ENCODE measurements around the gene COL28A1.

The COL28A1 gene

DNA sequence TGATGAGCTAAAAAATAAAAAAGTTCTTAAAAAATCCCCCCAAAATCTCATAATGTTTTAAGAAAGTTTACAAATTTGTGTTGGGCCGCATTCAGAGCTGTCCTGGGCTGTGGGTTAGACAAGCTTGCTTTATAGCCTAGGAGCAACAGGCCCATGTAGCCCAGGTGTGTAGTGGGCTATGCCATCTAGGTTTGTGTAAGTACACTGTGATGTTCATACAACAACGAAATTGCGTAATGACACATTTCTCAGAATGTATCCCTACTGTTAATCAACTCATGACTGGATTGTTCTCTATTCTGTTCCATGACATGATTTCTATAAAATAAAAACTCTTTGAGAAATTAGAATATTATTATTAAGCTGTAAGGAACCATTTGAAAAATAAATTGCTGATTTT is 44.0 kb upstream of the COL28A1 start:
- Histone ChIP-seq H3K27me3 (no peaks in the 10 kb centered on the region), H3K27ac (no peak overlapping the region)
- TF ChIP-seq, protein P1, sequence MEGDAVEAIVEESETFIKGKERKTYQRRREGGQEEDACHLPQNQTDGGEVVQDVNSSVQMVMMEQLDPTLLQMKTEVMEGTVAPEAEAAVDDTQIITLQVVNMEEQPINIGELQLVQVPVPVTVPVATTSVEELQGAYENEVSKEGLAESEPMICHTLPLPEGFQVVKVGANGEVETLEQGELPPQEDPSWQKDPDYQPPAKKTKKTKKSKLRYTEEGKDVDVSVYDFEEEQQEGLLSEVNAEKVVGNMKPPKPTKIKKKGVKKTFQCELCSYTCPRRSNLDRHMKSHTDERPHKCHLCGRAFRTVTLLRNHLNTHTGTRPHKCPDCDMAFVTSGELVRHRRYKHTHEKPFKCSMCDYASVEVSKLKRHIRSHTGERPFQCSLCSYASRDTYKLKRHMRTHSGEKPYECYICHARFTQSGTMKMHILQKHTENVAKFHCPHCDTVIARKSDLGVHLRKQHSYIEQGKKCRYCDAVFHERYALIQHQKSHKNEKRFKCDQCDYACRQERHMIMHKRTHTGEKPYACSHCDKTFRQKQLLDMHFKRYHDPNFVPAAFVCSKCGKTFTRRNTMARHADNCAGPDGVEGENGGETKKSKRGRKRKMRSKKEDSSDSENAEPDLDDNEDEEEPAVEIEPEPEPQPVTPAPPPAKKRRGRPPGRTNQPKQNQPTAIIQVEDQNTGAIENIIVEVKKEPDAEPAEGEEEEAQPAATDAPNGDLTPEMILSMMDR (IDR thresholded peaks at IDR 0.05), result no peak

DNA sequence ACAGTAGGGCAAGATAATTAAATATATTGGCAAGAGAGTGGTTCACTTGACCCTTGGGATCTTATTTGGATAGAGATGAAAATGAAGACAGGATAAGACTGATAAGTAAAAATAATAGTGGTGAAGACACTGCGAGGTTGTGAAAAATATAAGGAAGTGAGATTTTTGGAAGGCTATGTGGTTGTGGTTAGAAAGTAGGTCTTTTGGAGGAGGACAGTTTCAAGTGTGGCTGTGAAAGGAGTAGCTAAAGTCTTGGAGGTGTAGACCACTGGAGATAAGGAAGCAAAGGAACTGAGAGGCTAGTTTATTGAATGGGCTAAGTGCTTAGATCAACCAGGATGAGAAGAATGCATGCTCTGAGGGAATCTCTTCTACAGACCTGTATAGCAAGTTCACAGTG is 42.2 kb upstream of the COL28A1 start:
- Histone ChIP-seq H3K4me3 (ENCODE audit: low read depth in 1 of 2, low read length in 1 of 2) (no peak overlapping the region), H3K27ac (no peak overlapping the region), H3K4me1 (ENCODE audit: control insufficient read depth in 1 of 2, insufficient read depth in 1 of 2, low read depth in 1 of 2, low read length in 1 of 2) (peaks cover 11 to 12% of the 10 kb centered on the region in 2 experiments), H3K9me3 (no peaks in the 10 kb centered on the region), H3K36me3 (peaks cover 10% of the 10 kb centered on the region), H3K27me3 (no peaks in the 10 kb centered on the region)
- TF ChIP-seq, protein P1 (IDR thresholded peaks at IDR 0.05), result no peak

More for the DNA sequence above, 44.0 kb upstream of the COL28A1 start:
- Histone ChIP-seq H3K36me3 (peaks cover 15% of the 10 kb centered on the region), H3K9me3 (no peaks in the 10 kb centered on the region), H3K4me3 (ENCODE audit: low read depth in 1 of 2, low read length in 1 of 2) (no peak overlapping the region), H3K4me1 (ENCODE audit: control insufficient read depth in 1 of 2, insufficient read depth in 1 of 2, low read depth in 1 of 2, low read length in 1 of 2) (peaks cover 11 to 12% of the 10 kb centered on the region in 2 experiments)

DNA sequence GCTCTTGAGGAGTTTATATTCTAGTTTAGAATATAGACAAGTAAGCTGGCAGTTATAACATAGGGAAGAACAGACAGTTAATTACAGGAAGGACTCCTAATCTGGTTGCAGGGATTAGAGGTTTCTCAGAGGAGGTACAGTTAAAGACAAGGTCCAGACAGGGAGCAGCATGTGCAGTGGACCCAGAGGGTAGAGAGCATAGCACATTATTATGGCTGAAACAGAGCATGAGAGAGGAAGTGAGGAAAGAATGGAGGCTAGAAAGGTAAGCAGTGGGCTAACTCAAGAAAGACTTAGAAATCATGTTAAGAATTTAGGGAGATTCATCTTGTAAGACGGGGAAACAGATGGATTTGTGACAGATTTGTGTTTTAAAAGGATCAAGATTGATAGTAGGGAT is 40.7 kb upstream of the COL28A1 start:
- H3K27me3 ChIP-seq, result no peaks in the 10 kb centered on the region
- TF ChIP-seq, protein P1 (IDR thresholded peaks at IDR 0.05), result no peak
- no peak overlapping the region for H3K27ac ChIP-seq
- H3K4me1 ChIP-seq (ENCODE audit: control insufficient read depth in 1 of 2, insufficient read depth in 1 of 2, low read depth in 1 of 2, low read length in 1 of 2), result peaks cover 11 to 12% of the 10 kb centered on the region in 2 experiments
- H3K9me3 ChIP-seq, result no peaks in the 10 kb centered on the region
- H3K36me3 ChIP-seq, result peaks cover 12% of the 10 kb centered on the region
- H3K4me3 ChIP-seq (ENCODE audit: low read depth in 1 of 2, low read length in 1 of 2), result no peak overlapping the region

DNA sequence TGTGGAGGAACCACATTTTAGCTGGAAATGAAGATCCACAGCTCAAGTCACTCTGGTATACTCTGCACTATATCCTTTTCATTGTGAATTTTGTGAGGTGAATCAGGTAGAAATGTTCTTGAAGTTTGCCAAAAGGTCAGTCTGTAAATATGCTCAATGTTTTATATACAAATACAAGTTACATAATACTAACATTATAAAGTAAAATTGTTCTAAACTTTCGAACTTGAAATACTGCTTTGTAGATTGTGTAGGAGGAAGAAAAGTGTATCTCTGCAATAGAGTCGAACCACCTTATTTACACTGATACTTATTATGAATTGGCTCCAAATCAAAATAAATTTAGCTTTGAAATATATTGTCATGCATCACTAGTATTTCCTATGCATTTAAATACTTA is 38.0 kb upstream of the COL28A1 start:
- Histone ChIP-seq H3K36me3 (peaks cover 6% of the 10 kb centered on the region), H3K9me3 (no peaks in the 10 kb centered on the region), H3K27ac (no peak overlapping the region), H3K4me3 (ENCODE audit: low read depth in 1 of 2, low read length in 1 of 2) (no peak overlapping the region), H3K27me3 (no peaks in the 10 kb centered on the region), H3K4me1 (ENCODE audit: control insufficient read depth in 1 of 2, insufficient read depth in 1 of 2, low read depth in 1 of 2, low read length in 1 of 2) (peaks cover 22 to 28% of the 10 kb centered on the region in 2 experiments)
- TF ChIP-seq, protein P1 (IDR thresholded peaks at IDR 0.05), result no peak

DNA sequence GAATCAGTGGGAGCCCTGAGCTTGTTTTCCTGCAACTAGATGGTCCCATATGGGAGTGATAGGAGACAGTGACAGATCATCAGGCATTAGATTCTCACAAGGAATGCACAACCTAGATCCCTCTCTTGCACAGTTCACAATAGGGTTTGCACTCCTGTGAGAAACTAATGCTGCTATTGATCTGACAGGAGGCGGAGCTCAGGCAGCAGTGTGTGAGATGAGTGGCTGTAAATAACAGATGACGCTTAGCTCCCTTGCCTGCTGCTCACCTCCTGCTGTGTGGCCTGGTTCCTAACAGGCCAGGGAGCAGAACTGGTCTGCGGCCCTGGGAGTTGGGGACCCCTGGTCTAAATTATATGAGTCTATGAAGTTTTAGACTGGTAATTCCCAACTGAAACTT is 34.9 kb upstream of the COL28A1 start:
- TF ChIP-seq, protein P1 (IDR thresholded peaks at IDR 0.05), result no peak
- no peaks in the 10 kb centered on the region for H3K9me3 ChIP-seq
- H3K36me3 ChIP-seq, result peaks cover 6% of the 10 kb centered on the region
- H3K4me1 ChIP-seq (ENCODE audit: control insufficient read depth in 1 of 2, insufficient read depth in 1 of 2, low read depth in 1 of 2, low read length in 1 of 2), result peaks cover 37 to 41% of the 10 kb centered on the region in 2 experiments
- H3K27ac ChIP-seq, result no peak overlapping the region
- H3K27me3 ChIP-seq, result no peaks in the 10 kb centered on the region
- no peak overlapping the region for H3K4me3 ChIP-seq (ENCODE audit: low read depth in 1 of 2, low read length in 1 of 2)

DNA sequence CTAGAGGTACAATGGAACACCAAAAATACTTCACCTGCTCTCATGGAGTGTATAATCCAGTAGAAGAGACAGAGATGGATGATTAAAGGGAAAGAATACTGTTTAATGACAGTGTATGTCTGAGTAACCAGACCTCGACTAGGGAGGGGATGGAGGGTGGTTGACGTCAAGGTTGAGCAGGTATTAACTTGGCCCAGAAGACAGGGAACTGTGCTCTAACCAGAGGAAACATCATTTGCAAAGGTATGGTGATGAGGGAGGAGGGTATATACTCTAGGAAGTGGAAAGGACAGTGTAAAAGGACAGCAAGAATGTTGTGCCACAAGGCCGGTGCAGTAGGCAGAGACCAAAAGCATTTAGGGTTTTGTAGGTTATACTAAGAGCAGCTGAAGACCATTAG is 33.9 kb upstream of the COL28A1 start:
- Histone ChIP-seq H3K9me3 (no peaks in the 10 kb centered on the region), H3K27ac (peak overlapping the region; percentile 67), H3K4me3 (ENCODE audit: low read depth in 1 of 2, low read length in 1 of 2) (no peak overlapping the region), H3K4me1 (ENCODE audit: control insufficient read depth in 1 of 2, insufficient read depth in 1 of 2, low read depth in 1 of 2, low read length in 1 of 2) (peaks cover 46 to 50% of the 10 kb centered on the region in 2 experiments), H3K36me3 (peaks cover 6% of the 10 kb centered on the region), H3K27me3 (no peaks in the 10 kb centered on the region)
- TF ChIP-seq, protein P1 (IDR thresholded peaks at IDR 0.05), result no peak

Measured in neutrophil (primary cell).